WTC11 (cell line): ENCODE results near the gene PLPPR1.

ENCODE experiments used
- CREB1 ChIP-seq: sonication (generic); formaldehyde crosslinking; IDR thresholded peaks from 2 replicates; pipeline ENCODE4 v1.8.0; 2023; ENCODE audit warnings: mild to moderate bottlenecking, missing genetic modification reagents
- ELF4 ChIP-seq: sonication (generic); formaldehyde crosslinking; IDR thresholded peaks from 2 replicates; pipeline ENCODE4 v1.8.1; 2022; ENCODE audit warnings: low read depth, mild to moderate bottlenecking, moderate library complexity, missing genetic modification reagents
- FOXJ3 ChIP-seq: sonication (generic); formaldehyde crosslinking; IDR thresholded peaks from 2 replicates; pipeline ENCODE4 v1.9.0; 2021; ENCODE audit warnings: missing genetic modification reagents, mild to moderate bottlenecking, borderline replicate concordance
- ZNF512 ChIP-seq: sonication (generic); formaldehyde crosslinking; IDR thresholded peaks from 2 replicates; pipeline ENCODE4 v1.8.1; 2022; ENCODE audit warnings: missing genetic modification reagents, borderline replicate concordance

- TF ChIP-seq ELF4 = no peak
- no peak for TF ChIP-seq FOXJ3 (CRISPR knock-in tag)
- TF ChIP-seq CREB1 (CRISPR knock-in tag) = no peak
- no peak for TF ChIP-seq ZNF512 (CRISPR knock-in tag)
Measured at GRCh38 chr9:101226803-101227202, 198.3 kb downstream of the PLPPR1 start.
